NOMO-1 (cell line): ENCODE data around the gene PAM16.
"Not testable (repeated sequence)": the region's sequence is repeated elsewhere in the genome, so short reads cannot be mapped to it uniquely, and the experiment has no call there.

ENCODE experiments used
- DNase-seq, 2 experiments: peaks; one replicate each; lab custom pipeline; 2025; ENCODE audit not compliant: unreplicated experiment in 2 of 2; lab: John Stamatoyannopoulos, UW

PAM16 gene

DNA sequence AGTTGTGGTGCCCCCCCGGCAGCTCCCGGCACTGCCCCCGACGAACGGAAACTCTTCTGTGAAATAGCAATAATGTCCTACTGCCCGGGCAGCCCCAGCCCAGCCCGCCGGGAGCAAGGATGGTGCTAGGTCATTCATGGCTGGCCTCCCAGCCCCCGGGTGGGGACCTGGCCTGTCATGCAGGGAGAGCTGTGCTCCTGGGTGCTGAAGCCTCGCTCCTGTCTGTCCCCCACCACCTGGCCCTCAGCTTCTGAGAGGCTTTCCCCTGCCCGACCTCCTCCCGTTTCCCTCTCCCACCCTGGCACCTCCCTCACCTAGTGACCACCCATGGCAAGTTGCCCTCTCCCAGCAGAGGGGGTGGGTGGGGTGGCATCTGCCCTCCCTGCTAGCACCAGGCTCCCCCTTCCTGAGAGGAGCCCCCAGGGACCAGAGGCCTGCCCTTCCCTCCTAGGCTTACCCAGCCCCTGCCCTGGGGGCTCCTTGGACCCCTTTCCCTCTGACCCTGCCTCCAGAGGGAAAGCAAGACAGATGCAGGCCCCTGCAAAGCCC is 13.5 kb downstream of the PAM16 start:
- no peak for DNase-seq

DNA sequence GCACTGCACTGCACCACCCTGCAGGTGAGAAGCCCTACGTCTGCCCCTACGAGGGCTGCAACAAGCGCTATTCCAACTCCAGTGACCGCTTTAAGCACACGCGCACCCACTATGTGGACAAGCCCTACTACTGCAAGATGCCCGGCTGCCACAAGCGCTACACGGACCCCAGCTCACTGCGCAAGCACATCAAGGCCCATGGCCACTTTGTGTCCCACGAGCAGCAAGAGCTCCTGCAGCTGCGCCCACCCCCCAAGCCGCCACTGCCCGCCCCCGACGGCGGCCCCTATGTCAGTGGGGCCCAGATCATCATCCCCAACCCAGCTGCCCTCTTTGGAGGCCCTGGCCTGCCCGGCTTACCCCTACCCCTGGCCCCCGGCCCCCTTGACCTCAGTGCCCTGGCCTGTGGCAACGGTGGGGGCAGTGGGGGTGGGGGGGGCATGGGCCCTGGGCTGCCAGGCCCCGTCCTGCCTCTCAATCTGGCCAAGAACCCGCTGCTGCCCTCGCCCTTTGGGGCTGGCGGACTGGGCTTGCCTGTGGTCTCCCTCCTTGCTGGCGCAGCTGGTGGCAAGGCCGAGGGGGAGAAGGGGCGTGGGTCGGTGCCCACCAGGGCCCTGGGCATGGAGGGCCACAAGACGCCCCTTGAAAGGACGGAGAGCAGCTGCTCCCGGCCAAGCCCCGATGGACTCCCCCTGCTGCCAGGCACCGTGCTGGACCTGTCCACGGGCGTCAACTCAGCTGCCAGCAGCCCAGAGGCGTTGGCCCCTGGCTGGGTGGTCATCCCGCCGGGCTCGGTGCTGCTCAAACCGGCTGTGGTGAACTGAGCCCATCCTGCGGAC is 14.2 kb downstream of the PAM16 start:
- DNase-seq, result no peak

DNA sequence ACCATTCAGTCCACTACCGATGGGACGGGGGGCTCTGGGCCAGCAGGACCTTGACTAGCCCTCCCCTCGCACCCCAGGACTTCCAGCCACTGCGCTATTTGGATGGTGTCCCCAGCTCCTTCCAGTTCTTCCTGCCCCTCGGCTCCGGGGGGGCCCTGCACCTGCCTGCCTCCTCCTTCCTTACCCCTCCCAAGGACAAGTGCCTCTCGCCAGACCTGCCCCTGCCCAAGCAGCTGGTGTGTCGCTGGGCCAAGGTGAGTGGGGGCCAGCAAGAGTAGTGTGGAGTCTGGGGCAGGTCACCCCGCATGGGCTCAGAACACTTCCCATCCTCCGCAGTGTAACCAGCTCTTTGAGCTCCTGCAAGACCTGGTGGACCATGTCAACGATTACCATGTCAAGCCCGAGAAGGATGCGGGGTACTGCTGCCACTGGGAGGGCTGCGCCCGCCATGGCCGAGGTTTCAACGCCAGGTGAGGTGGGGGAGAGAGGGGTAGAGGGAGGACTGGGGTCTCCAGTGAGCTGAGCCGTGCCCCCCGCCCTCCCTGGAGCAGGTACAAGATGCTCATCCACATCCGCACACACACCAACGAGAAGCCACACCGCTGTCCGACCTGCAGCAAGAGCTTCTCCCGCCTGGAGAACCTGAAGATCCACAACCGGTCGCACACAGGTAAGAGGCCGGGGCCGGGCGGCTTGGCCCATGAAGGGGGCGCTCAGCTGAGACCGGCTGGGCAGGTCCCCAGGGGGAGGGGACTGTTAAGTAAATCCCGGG is 16.2 kb downstream of the PAM16 start:
- DNase-seq, result no peak

DNA sequence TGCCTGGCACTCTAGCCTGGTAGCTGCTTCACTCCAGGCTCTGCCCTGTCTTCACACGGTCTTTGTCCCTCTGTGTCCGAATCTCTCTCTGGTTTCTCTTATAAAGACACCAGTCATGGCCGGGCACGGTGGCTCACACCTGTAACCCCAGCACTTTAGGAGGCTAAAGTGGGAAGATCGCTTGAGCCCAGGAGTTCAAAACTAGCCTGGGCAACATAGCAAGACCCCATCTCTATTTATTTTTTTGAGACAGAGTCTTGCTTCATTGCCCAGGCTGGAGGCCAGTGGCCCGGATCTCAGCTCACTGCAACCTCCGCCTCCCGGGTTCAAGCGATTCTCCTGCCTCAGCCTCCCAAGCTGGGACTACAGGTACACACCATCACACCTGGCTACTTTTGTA is 17.4 kb downstream of the PAM16 start:
- not testable (repeated sequence) for DNase-seq

DNA sequence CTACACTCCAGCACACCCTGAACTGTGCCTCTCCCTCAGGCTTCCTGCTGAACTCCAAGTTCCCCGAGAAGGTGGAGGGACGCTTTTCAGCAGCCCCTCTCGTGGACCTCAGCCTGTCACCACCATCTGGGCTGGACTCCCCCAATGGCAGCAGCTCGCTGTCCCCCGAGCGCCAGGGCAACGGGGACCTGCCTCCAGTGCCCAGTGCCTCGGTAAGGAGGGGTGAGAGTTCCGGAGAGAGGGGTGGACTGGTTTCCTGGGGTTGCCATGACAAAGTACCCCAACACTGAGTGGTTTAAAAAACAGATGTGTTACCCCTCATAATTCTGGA is 17.8 kb downstream of the PAM16 start:
- no peak for DNase-seq

DNA sequence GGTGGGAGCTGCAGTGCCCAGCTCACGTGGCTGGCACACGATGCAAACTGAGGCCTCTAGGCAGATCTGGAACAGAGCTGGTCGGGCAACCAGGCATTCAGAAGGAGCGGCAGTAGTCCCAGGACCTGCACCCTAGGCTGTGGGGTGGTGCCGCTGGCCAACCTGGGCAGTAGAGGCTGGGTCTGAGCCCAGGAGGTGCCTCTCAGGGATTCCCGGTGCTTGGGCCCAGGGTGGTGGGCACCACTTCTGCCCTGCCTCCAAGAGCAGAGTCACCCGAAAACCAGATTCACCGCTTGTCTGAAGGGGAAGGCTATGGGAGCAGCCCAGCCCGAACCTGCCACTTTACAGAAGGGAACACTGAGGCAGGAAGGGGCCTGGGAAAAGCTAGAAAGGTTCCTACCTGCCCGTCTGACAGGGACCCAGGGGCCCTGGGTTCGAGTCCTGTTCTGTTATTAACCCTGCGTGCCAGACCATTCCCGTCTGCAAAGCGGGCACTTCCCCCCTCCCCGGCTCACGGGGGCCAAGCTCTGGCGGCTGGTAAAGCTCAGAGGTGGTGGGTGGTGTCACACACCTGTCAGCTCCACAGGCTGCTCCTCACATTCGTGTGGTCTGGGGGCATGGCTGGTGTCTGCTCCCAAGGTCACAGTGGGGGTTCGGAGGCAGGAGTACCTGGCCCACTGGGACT is 18.4 kb downstream of the PAM16 start:
- no peak for DNase-seq

DNA sequence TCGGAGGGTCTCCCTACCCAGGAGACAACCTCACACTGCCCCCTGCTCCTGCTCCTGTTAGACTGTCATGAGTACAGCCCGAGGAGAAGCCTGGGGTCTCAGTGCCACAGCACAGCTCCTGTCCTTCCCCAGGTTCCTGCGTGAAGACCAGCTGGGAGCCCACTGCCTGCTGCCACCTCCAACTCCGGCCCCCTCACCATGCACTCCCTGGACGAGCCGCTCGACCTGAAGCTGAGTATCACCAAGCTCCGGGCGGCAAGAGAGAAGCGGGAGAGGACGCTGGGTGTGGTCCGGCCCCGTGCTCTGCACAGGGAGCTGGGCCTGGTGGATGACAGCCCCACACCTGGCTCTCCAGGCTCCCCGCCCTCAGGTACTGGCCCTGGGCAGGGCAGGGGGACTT is 19.0 kb downstream of the PAM16 start:
- DNase-seq, result no peak

DNA sequence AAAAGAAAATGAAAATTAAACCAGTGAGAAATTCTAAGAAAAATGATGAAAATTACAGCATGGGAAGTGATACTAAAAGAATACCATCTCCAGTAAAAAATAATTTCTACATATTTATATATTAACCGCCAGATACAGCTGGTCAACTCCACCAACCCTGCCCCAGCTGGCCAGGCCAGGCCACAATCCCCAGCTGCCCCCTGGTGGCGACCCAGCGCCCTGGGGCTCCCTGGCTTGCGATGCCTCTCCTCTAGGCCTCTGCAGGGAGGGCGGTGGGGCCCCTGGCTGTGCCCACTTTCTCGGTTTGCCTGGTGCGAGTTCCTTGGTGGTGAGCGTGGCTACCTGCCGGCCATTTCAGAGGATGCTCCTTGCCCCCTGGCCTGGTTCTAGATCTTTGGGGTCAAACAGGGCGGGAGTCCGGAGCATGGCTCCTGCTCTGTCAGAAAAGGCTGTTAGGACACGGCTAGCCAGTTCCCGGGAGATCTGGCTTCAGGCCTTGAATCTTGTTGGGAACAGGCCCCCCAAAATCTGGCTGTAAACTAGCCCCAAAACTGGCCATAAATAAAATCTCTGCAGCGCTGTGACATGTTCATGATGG is 20.7 kb downstream of the PAM16 start:
- DNase-seq, result peak; percentile 54 to 57

DNA sequence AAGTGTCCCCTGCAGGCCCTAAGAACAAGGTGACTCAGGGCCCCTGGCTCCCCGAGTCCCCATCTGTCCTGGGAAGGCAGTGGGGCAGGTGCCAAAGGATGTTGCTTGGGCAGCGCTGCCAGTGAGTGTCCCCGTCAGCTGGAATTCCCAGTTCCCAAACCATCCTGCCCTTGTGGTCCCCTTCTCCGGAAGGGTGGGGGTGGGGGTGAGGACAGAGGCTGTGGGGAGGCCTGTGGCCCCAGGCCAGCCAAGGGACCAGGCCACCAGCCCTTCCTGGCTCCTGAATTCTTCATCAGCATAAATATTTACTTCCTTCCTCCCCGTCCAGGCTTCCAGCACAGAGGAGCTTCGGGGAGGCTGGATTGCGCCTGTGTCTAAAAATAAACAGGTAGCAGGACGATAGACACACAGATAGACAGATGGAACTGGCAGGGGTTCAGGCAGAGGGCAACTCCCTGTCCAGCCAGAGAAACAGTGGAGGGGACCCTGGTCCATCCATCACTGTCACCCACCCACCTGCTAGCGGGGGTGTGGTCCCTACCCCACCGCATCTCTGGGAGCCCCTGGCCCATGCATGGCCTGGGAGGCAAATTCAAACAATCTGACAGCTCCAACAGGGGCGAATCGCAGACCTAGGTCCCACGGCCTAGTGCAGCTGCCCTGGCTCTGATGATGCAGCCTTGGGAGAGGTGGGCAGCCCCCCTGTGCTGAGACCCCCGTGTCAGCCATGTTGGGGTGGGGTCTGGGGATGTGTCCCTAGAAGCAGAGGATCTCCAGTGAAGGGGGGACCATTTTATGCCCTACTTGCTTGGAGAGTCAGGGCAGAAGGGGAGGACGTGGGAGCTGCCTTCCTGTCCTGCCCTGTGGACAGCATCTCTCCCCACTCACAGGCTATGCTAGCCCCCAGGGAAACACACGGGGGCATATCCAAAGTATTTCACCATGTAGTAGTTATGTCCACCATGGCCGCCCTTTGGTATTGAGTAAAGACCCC is 22.0 kb downstream of the PAM16 start:
- no peak for DNase-seq

DNA sequence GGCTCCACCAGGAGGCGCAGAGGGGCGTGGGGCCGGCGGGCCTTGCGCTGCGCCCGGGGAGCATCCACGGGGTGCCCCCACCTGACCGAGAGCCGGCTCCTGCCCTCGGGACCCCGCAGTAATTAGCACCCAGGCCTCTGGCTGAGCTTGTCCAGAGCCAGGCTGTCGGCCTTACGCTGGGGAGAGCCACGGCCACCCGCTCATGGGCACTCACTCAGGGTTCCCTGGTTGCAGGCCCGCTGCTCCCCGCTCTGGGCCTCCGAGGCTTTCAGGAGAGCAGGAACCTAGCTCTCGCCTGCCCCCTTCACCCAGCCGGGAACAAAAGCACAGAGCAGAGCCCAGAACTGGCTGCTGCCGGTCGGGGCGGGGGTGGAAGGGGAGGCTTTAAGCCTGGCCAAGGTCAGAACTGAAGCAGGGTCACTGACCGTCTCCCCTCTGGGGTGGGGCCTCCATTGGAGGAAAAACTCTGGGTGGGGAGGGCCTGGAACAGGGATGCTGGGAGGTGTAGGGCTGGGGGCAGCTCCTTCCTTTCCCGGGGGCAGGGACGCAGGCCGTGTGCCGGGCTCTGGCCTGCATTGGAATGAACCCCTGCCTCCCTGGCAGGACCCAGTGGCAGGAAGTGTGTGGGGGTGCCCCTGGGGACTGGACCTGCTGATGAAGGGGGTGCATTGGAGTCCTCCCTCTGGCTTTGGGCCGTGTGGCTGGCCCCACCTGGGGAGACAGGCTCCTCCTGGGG is 22.9 kb downstream of the PAM16 start:
- peak; percentile 68 to 81 for DNase-seq

DNA sequence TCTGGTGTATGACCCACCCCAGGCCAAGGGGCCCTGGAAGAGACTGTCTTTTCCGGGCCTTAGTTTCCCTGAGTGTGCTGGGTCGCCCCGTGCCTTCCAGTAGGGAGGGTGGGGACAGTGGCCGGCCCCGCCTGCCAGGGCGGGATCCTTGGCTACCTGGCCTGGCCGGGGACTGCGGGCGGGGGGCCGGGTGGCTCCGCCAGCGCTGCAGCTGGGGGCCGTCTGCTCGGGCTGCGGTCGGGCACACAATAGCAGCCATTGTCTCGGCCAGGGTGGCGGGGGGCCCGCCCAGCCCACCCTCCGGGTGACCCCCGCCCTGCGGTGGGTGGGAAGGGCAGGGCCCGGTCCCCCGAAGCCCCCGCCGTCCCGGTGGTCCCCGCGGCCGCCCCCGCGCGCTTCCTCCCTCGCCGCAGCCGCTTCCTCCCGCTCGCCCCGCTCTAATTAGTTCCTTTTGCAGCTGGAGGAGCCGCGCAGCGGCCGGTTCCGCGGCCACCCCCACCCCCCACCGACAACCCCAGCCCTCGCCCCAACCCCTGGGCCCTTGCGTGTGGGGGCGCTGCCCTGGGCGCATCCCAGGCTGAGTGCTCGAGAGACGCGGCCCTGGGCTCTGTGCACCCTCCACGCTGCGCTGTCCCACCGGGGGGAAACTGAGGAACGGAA is 23.6 kb downstream of the PAM16 start:
- DNase-seq, result peak; percentile 14 to 26

DNA sequence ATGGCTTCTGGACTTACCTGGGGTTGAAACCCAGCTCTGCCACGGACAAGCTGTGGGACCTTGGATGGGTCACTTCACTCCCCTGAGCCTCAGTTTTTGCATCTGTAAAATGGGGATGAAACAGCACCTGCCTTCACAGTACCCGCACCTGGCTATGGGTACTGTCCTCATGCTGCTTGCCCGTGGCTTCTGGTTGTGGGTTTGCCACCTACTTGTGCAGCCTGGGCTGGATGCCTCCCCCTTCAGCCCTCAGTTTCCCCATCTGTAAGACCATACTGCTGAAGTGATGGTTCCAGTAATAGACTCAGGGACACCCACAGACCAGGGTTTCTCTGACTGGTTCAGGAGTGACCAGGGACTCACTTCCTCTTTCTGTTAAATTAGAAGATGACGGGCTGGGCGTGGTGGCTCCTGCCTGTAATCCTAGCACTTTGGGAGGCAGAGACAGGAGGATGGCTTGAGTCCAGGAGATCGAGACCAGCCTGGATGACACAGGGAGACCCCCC is 25.8 kb downstream of the PAM16 start:
- peak; percentile 29 to 67 for DNase-seq

DNA sequence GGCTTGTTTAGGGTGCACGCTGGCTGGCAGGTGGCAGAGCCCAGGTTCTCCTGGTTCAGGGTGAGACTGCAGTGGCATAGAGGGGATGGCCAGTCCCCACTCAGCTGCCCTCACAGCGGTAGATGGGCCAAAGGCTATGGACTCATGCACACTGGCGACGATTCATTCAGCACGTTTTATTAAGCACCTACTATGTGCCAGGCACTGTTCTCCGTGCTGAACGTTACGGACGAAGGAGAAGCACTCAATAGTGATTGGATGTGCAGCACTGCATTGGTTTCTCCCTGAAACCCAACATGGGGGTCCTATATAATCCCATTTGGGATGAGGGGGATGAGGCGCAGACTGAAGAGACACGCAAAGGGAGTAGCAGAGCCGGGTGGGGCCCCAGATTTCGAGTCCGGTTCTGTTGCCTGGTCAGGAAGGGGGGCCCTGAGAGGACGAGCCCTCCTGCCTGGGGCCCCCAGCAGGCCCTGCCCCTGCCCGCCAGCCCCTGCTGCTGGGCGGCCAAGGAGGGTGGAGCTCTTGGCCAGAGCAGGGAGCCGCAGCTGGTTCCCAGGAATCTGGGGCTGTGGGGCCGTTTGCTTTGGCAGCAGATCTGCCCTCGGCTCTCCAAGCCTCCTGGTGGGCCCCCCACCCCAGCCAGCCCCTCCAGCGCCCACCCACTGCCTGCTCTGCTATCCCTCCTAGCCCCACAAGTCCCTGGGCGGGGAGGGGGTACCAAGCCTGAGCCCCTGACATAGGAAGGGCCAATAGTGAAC is 26.4 kb downstream of the PAM16 start:
- DNase-seq, result no peak

DNA sequence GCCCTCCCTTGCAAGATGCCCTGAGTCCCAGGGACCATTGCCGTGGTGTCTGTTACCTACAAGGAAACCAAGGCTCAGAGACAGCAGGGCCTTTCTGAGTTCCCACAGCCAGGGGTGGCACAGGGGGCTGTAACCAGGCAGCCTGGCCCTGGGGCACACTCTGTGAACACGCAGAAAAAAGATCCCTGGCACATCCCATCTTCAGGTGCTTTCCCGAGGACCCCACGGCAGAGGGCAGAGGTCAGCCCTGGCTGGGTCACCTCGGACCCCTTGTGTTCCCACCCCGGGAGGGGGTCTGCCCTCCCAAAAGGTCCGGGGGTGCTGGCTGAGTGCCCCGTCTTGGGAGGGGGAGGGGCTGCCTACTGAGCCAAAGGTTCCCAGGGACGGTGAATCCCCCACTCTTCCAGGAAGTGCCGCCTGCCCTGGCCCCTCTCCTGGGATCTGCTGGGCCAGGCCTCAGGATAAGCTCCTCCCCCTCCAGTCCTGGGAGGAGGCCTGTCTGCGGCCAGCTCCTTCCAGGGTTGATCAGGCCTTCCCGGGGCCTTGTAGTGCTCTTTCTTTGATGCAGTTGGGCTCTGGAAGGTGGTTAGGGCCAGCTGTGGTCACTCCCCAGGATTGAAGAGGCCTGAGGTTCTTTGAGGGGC is 27.2 kb downstream of the PAM16 start:
- DNase-seq, result no peak

DNA sequence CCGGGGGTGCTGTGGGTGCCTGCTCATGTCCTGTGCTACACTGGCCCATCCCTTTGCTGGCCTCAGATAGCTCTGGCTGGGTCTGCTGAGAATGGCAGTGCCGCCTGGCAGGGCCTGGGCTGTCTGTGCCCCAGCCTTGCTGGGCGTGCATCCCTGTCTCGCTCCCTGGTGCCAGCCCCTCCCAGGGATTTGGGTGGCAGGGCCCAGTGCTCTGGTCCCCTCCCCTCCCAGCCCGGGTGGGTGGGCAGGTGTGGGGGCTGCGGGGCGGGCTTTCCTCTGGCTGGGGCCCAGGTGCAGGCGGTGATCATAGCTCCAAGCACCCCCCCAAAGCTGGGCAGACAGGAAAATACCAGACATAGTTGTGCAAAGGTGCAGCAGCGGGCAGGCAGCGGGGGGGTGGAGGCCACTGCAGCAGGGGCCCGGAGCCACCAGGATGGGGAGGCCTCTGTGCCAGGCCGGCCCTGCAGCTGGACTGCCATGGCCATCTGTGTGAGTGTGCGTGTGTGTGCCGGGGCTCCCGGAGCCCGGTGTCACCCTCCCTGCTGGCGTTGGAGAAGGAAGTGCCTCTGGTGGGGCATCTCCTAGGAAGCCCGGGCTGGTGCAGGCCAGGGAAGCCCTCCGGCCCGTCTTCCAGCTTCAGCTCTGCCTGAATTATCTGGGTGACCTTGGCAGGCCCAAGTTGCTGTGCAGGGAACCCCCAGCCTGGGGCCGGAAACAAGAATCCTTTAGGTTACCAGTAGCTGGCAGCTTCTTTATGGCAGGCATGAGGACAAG is 27.9 kb downstream of the PAM16 start:
- DNase-seq, result no peak
